Cardiac septum (tissue), 1 donor: Measurements from ENCODE around the gene PKMYT1. TPM values are rescaled to one million over a fixed set of nuclear protein-coding genes. Genes with fewer than 3 reads are reported as not detected.
"Not testable (repeated sequence)": the region's sequence is repeated elsewhere in the genome, so short reads cannot be mapped to it uniquely, and the experiment has no call there.

Experiments used
- DNase-seq: peaks from one replicate; pipeline ENCODE4 v3.0.0-alpha.2; 2020; ENCODE audit warnings: low spot score
- intact Hi-C: fragments of 100-400 bp; cut with DNase I; formaldehyde crosslinking; loops from one replicate; pipeline ENCODE4 v1.14.0; 2022
- total RNA-seq: library from RNA; stranded (reverse); fragmentation: NEBNext Ultra II Directional; extraction: Animal tissue kit (Norgen Biotek cat#: 25700); gene quantifications from one replicate; pipeline ENCODE4 v1.2.1, GENCODE V29; 2021
- donor health status: DM: no; HTN: no; CAD: no.

Gene PKMYT1
- total RNA-seq, 1 donor from 2014 or later = 1.8 TPM

GRCh38 chr16:2949705-2950352 lies 30.4 kb downstream of the PKMYT1 start:
- intact Hi-C loops = no loop called here
- no peak for DNase-seq

GRCh38 chr16:2948807-2949704 lies 31.2 kb downstream of the PKMYT1 start:
- intact Hi-C loops = no loop called here
- DNase-seq = no peak

- DNase-seq = no peak
- intact Hi-C loops = no loop called here
These were observed 33.6 kb downstream of the PKMYT1 start for GRCh38 chr16:2946649-2947048.

GRCh38 chr16:2943716-2944115 lies 36.5 kb downstream of the PKMYT1 start:
- intact Hi-C loops = not testable (repeated sequence)

GRCh38 chr16:2942045-2942444 lies 38.2 kb downstream of the PKMYT1 start:
- intact Hi-C loops = no loop called here
- no peak for DNase-seq

More at GRCh38 chr16:2943716-2944115, 36.5 kb downstream of the PKMYT1 start:
- not testable (repeated sequence) for DNase-seq

- intact Hi-C loops = no loop called here
- no peak for DNase-seq
These were observed 40.3 kb downstream of the PKMYT1 start for GRCh38 chr16:2939968-2940367.

GRCh38 chr16:2938206-2938605 lies 42.0 kb downstream of the PKMYT1 start:
- no peak for DNase-seq
- intact Hi-C loops = no loop called here

- DNase-seq = no peak
- intact Hi-C loops = no loop called here
These were observed 43.1 kb downstream of the PKMYT1 start for GRCh38 chr16:2937170-2937569.

- intact Hi-C loops = no loop called here
- DNase-seq = no peak
These were observed 43.7 kb downstream of the PKMYT1 start for GRCh38 chr16:2936436-2937011.

GRCh38 chr16:2934450-2934849 lies 45.8 kb downstream of the PKMYT1 start:
- intact Hi-C loops = no loop called here
- no peak for DNase-seq

- no peak for DNase-seq
- intact Hi-C loops = no loop called here
These were observed 46.5 kb downstream of the PKMYT1 start for GRCh38 chr16:2933701-2934100.

GRCh38 chr16:2933136-2933535 lies 47.1 kb downstream of the PKMYT1 start:
- no peak for DNase-seq
- intact Hi-C loops = no loop called here

GRCh38 chr16:2931231-2931914 lies 48.9 kb downstream of the PKMYT1 start:
- intact Hi-C loops = not testable (repeated sequence)

GRCh38 chr16:2930236-2930635 lies 50.0 kb downstream of the PKMYT1 start:
- intact Hi-C loops = no loop called here
- no peak for DNase-seq

More at GRCh38 chr16:2931231-2931914, 48.9 kb downstream of the PKMYT1 start:
- DNase-seq = not testable (repeated sequence)

- DNase-seq = no peak
- intact Hi-C loops = no loop called here
These were observed 50.6 kb downstream of the PKMYT1 start for GRCh38 chr16:2929693-2930092.

- DNase-seq = no peak
- intact Hi-C loops = no loop called here
These were observed 51.5 kb downstream of the PKMYT1 start for GRCh38 chr16:2928796-2929195.

GRCh38 chr16:2928151-2928550 lies 52.1 kb downstream of the PKMYT1 start:
- intact Hi-C loops = not testable (repeated sequence)

GRCh38 chr16:2927010-2927646 lies 53.1 kb downstream of the PKMYT1 start:
- intact Hi-C loops = no loop called here
- DNase-seq = peak; percentile 87

More at GRCh38 chr16:2928151-2928550, 52.1 kb downstream of the PKMYT1 start:
- DNase-seq = not testable (repeated sequence)

- intact Hi-C loops = no loop called here
- DNase-seq = no peak
These were observed 53.6 kb downstream of the PKMYT1 start for GRCh38 chr16:2926650-2926999.
